GM18909 (cell line): ENCODE data around the gene USP17L28.
"Not testable (repeated sequence)": the region's sequence is repeated elsewhere in the genome, so short reads cannot be mapped to it uniquely, and the experiment has no call there.

Experiments
- ATAC-seq: cut with Tn5 transposase; IDR thresholded peaks from one replicate; pipeline ENCODE4 v1.9.1; 2021; ENCODE audit warnings: mild to moderate bottlenecking; ENCODE audit not compliant: unreplicated experiment, poor library complexity

Gene USP17L28

GRCh38 chr4:9348593-9348992 lies at the start of gene USP17L28:
Gene USP17L28, plus strand, starts transcription at chr4:9348893. Its CDS starts 0 bp downstream, at chr4:9348893.
- not testable (repeated sequence) for ATAC-seq

- not testable (repeated sequence) for ATAC-seq
Measured at GRCh38 chr4:9324191-9324590, 24.5 kb upstream of the USP17L28 start.

- not testable (repeated sequence) for ATAC-seq
Measured at GRCh38 chr4:9324865-9325264, 23.8 kb upstream of the USP17L28 start, which contains the start of gene USP17L24. Gene USP17L24, plus strand, starts transcription at chr4:9325165. Its CDS starts 0 bp downstream, at chr4:9325165.

GRCh38 chr4:9329611-9330010 lies 19.1 kb upstream of the USP17L28 start, which contains the start of gene USP17L25:
Gene USP17L25, plus strand, starts transcription at chr4:9329911. Its CDS starts 0 bp downstream, at chr4:9329911.
- ATAC-seq, result not testable (repeated sequence)

GRCh38 chr4:9334358-9334757 lies 14.3 kb upstream of the USP17L28 start, which contains the start of gene USP17L26:
Gene USP17L26, plus strand, starts transcription at chr4:9334658. Its CDS starts 0 bp downstream, at chr4:9334658.
- not testable (repeated sequence) for ATAC-seq

- ATAC-seq, result not testable (repeated sequence)
Measured at GRCh38 chr4:9339103-9339502, 9.6 kb upstream of the USP17L28 start, which contains the start of gene USP17L5. Gene USP17L5, plus strand, starts transcription at chr4:9339403. Its CDS starts 0 bp downstream, at chr4:9339403.

GRCh38 chr4:9343848-9344247 lies 4.8 kb upstream of the USP17L28 start, which contains the start of gene USP17L27:
Gene USP17L27, plus strand, starts transcription at chr4:9344148. Its CDS starts 0 bp downstream, at chr4:9344148.
- not testable (repeated sequence) for ATAC-seq

- not testable (repeated sequence) for ATAC-seq
Measured at GRCh38 chr4:9350866-9351265, 2.2 kb downstream of the USP17L28 start.

GRCh38 chr4:9353338-9353737 lies 4.6 kb downstream of the USP17L28 start, which contains the start of gene USP17L29:
Gene USP17L29, plus strand, starts transcription at chr4:9353638. Its CDS starts 0 bp downstream, at chr4:9353638.
- not testable (repeated sequence) for ATAC-seq

GRCh38 chr4:9362829-9363228 lies 14.1 kb downstream of the USP17L28 start, which contains the start of gene USP17L30:
Gene USP17L30, plus strand, starts transcription at chr4:9363129. Its CDS starts 0 bp downstream, at chr4:9363129.
- not testable (repeated sequence) for ATAC-seq

GRCh38 chr4:9379881-9380280 lies 31.2 kb downstream of the USP17L28 start:
- ATAC-seq, result not testable (repeated sequence)

GRCh38 chr4:9381012-9381534 lies 32.4 kb downstream of the USP17L28 start:
- not testable (repeated sequence) for ATAC-seq

- no peak for ATAC-seq
Measured at GRCh38 chr4:9384126-9384525, 35.4 kb downstream of the USP17L28 start.

GRCh38 chr4:9389001-9389400 lies 40.3 kb downstream of the USP17L28 start:
- ATAC-seq, result not testable (repeated sequence)
